HEK293 (cell line): ENCODE results near the gene SAFB.

Experiments
- GLIS1 ChIP-seq: fragments of 450-650 bp; formaldehyde crosslinking; IDR thresholded peaks from 2 replicates; pipeline ENCODE4 v1.5.1; 2016; ENCODE audit warnings: missing biosample characterization, missing genetic modification characterization
- KLF9 ChIP-seq: fragments of 450-650 bp; formaldehyde crosslinking; IDR thresholded peaks from 2 replicates; pipeline ENCODE4 v1.5.1; 2016; ENCODE audit warnings: missing biosample characterization, missing genetic modification characterization, low read depth
- MYNN ChIP-seq: fragments of 450-650 bp; formaldehyde crosslinking; IDR thresholded peaks from 2 replicates; pipeline ENCODE4 v1.5.1; 2016; ENCODE audit warnings: missing biosample characterization, missing genetic modification characterization, borderline replicate concordance
- PBX3 ChIP-seq: sonication (generic); formaldehyde crosslinking; IDR thresholded peaks from 2 replicates; pipeline ENCODE4 v1.8.1; 2022; ENCODE audit warnings: mild to moderate bottlenecking, moderate library complexity, missing genetic modification reagents
- REPIN1 ChIP-seq: fragments of 450-650 bp; formaldehyde crosslinking; IDR thresholded peaks from 2 replicates; pipeline ENCODE4 v1.5.1; 2017; ENCODE audit warnings: missing biosample characterization, missing genetic modification characterization, low read depth
- SETDB1 ChIP-seq: IDR thresholded peaks from one replicate; pipeline ENCODE4 v1.6.1; 2017; ENCODE audit warnings: mild to moderate bottlenecking, low read length, moderate library complexity, mixed read lengths; ENCODE audit not compliant: insufficient read length
- SP2 ChIP-seq: fragments of 450-650 bp; formaldehyde crosslinking; IDR thresholded peaks from 2 replicates; pipeline ENCODE4 v1.5.1; 2016; ENCODE audit warnings: missing biosample characterization, missing genetic modification characterization
- YY2 ChIP-seq: fragments of 450-650 bp; formaldehyde crosslinking; IDR thresholded peaks from 2 replicates; pipeline ENCODE4 v1.5.1; 2016; ENCODE audit warnings: missing biosample characterization, missing genetic modification characterization
- ZBTB17 ChIP-seq: fragments of 450-650 bp; formaldehyde crosslinking; IDR thresholded peaks from 2 replicates; pipeline ENCODE4 v1.5.1; 2016; ENCODE audit warnings: missing biosample characterization, missing genetic modification characterization
- ZBTB20 ChIP-seq: fragments of 450-650 bp; formaldehyde crosslinking; IDR thresholded peaks from 2 replicates; pipeline ENCODE4 v1.5.1; 2016; ENCODE audit warnings: missing biosample characterization, missing genetic modification characterization
- ZBTB7A ChIP-seq: fragments of 450-650 bp; formaldehyde crosslinking; IDR thresholded peaks from 2 replicates; pipeline ENCODE4 v1.5.1; 2016; ENCODE audit warnings: low read depth, missing biosample characterization, missing genetic modification characterization
- ZNF169 ChIP-seq: fragments of 450-650 bp; formaldehyde crosslinking; IDR thresholded peaks from 2 replicates; pipeline ENCODE4 v1.5.1; 2016; ENCODE audit warnings: missing biosample characterization, missing genetic modification characterization
- ZNF266 ChIP-seq: fragments of 450-650 bp; formaldehyde crosslinking; IDR thresholded peaks from 2 replicates; pipeline ENCODE4 v1.5.1; 2016; ENCODE audit warnings: missing biosample characterization, missing genetic modification characterization, low read depth
- ZNF391 ChIP-seq: fragments of 450-650 bp; formaldehyde crosslinking; IDR thresholded peaks from 2 replicates; pipeline ENCODE4 v1.5.1; 2016; ENCODE audit warnings: low read depth, missing biosample characterization, missing genetic modification characterization, borderline replicate concordance
- ZNF501 ChIP-seq: fragments of 450-650 bp; formaldehyde crosslinking; IDR thresholded peaks from 2 replicates; pipeline ENCODE4 v1.5.1; 2016; ENCODE audit warnings: missing biosample characterization, missing genetic modification characterization
- ZNF510 ChIP-seq: fragments of 450-650 bp; formaldehyde crosslinking; IDR thresholded peaks from 2 replicates; pipeline ENCODE4 v1.5.1; 2018; ENCODE audit warnings: mild to moderate bottlenecking, missing genetic modification characterization, missing biosample characterization; ENCODE audit not compliant: insufficient replicate concordance
- ZNF514 ChIP-seq: fragments of 450-650 bp; formaldehyde crosslinking; IDR thresholded peaks from 2 replicates; pipeline ENCODE4 v1.5.1; 2016; ENCODE audit warnings: missing biosample characterization, missing genetic modification characterization
- ZNF600 ChIP-seq: fragments of 450-650 bp; formaldehyde crosslinking; IDR thresholded peaks from 2 replicates; pipeline ENCODE4 v1.5.1; 2016; ENCODE audit warnings: missing biosample characterization, missing genetic modification characterization
- ZNF629 ChIP-seq: fragments of 450-650 bp; formaldehyde crosslinking; IDR thresholded peaks from 2 replicates; pipeline ENCODE4 v1.5.1; 2017; ENCODE audit warnings: missing biosample characterization, missing genetic modification characterization
- ZNF639 ChIP-seq: fragments of 450-650 bp; formaldehyde crosslinking; IDR thresholded peaks from 2 replicates; pipeline ENCODE4 v1.5.1; 2016; ENCODE audit warnings: missing biosample characterization, missing genetic modification characterization
- ZNF692 ChIP-seq: fragments of 450-650 bp; formaldehyde crosslinking; IDR thresholded peaks from 2 replicates; pipeline ENCODE4 v1.5.1; 2016; ENCODE audit warnings: missing biosample characterization, missing genetic modification characterization
- TF ChIP-seq, protein P1 (sequence below): fragments of 450-650 bp; formaldehyde crosslinking; IDR thresholded peaks from 2 replicates; pipeline ENCODE4 v1.5.1; 2016; ENCODE audit warnings: missing biosample characterization, missing genetic modification characterization
- TF ChIP-seq, protein P2 (sequence below): fragments of 450-650 bp; formaldehyde crosslinking; IDR thresholded peaks from 2 replicates; pipeline ENCODE4 v1.5.1; 2016; ENCODE audit warnings: missing biosample characterization, missing genetic modification characterization
- TF ChIP-seq, protein P3 (sequence below): fragments of 450-650 bp; formaldehyde crosslinking; IDR thresholded peaks from 2 replicates; pipeline ENCODE4 v1.5.1; 2017; ENCODE audit warnings: missing biosample characterization, missing genetic modification characterization
- TF ChIP-seq, protein P4 (sequence below): fragments of 450-650 bp; formaldehyde crosslinking; conservative IDR thresholded peaks from 2 replicates; pipeline ENCODE4 v1.5.1; 2016; ENCODE audit warnings: low read depth, missing biosample characterization, missing genetic modification characterization

SAFB gene

GRCh38 chr19:5622465-5623396 is at the start of gene SAFB, which contains the start of gene SAFB2 (continued):
- TF ChIP-seq PBX3 (CRISPR knock-in tag) (peak; percentile 53; the same call in 1 of the 2 replicates), MYNN (tag by site-specific recombination) (no peak), ZNF692 (peak; percentile 51), ZBTB7A (no peak), REPIN1 (no peak), ZNF600 (tag by site-specific recombination) (peak; percentile 23; the same call in 1 of the 2 replicates), KLF9 (tag by site-specific recombination) (peak; percentile 65), ZNF639 (tag by site-specific recombination) (0 out of 2 replicates have a peak, but pooled peaks have one; percentile 53), ZNF514 (tag by site-specific recombination) (no peak), ZNF169 (tag by site-specific recombination) (no peak), ZBTB17 (tag by site-specific recombination) (peak; percentile 86), SETDB1 (no peak), ZNF501 (tag by site-specific recombination) (0 out of 2 replicates have a peak, but pooled peaks have one; percentile 10), ZNF629 (tag by site-specific recombination) (peak; percentile 45), ZNF510 (tag by site-specific recombination) (no peak), GLIS1 (tag by site-specific recombination) (peak; percentile 76), ZNF391 (peak; percentile 35; the same call in 1 of the 2 replicates), YY2 (tag by site-specific recombination) (peak; percentile 80), ZNF266 (tag by site-specific recombination) (no peak), SP2 (tag by site-specific recombination) (peak; percentile 80), ZBTB20 (peak; percentile 42; the same call in 1 of the 2 replicates)
- TF ChIP-seq, protein P1, sequence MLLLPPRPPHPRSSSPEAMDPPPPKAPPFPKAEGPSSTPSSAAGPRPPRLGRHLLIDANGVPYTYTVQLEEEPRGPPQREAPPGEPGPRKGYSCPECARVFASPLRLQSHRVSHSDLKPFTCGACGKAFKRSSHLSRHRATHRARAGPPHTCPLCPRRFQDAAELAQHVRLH (tag by site-specific recombination) = no peak
- TF ChIP-seq, protein P2, sequence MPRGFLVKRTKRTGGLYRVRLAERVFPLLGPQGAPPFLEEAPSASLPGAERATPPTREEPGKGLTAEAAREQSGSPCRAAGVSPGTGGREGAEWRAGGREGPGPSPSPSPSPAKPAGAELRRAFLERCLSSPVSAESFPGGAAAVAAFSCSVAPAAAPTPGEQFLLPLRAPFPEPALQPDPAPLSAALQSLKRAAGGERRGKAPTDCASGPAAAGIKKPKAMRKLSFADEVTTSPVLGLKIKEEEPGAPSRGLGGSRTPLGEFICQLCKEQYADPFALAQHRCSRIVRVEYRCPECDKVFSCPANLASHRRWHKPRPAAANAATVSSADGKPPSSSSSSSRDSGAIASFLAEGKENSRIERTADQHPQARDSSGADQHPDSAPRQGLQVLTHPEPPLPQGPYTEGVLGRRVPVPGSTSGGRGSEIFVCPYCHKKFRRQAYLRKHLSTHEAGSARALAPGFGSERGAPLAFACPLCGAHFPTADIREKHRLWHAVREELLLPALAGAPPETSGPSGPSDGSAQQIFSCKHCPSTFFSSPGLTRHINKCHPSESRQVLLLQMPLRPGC (tag by site-specific recombination) = peak; percentile 64; the same call in 1 of the 2 replicates
- TF ChIP-seq, protein P3, sequence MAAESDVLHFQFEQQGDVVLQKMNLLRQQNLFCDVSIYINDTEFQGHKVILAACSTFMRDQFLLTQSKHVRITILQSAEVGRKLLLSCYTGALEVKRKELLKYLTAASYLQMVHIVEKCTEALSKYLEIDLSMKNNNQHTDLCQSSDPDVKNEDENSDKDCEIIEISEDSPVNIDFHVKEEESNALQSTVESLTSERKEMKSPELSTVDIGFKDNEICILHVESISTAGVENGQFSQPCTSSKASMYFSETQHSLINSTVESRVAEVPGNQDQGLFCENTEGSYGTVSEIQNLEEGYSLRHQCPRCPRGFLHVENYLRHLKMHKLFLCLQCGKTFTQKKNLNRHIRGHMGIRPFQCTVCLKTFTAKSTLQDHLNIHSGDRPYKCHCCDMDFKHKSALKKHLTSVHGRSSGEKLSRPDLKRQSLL (tag by site-specific recombination) = peak; percentile 95
- TF ChIP-seq, protein P4, sequence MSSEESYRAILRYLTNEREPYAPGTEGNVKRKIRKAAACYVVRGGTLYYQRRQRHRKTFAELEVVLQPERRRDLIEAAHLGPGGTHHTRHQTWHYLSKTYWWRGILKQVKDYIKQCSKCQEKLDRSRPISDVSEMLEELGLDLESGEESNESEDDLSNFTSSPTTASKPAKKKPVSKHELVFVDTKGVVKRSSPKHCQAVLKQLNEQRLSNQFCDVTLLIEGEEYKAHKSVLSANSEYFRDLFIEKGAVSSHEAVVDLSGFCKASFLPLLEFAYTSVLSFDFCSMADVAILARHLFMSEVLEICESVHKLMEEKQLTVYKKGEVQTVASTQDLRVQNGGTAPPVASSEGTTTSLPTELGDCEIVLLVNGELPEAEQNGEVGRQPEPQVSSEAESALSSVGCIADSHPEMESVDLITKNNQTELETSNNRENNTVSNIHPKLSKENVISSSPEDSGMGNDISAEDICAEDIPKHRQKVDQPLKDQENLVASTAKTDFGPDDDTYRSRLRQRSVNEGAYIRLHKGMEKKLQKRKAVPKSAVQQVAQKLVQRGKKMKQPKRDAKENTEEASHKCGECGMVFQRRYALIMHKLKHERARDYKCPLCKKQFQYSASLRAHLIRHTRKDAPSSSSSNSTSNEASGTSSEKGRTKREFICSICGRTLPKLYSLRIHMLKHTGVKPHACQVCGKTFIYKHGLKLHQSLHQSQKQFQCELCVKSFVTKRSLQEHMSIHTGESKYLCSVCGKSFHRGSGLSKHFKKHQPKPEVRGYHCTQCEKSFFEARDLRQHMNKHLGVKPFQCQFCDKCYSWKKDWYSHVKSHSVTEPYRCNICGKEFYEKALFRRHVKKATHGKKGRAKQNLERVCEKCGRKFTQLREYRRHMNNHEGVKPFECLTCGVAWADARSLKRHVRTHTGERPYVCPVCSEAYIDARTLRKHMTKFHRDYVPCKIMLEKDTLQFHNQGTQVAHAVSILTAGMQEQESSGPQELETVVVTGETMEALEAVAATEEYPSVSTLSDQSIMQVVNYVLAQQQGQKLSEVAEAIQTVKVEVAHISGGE (tag by site-specific recombination) = peak; percentile 38; the same call in 1 of the 2 replicates
